Neural cell (in vitro differentiated cells): ENCODE results near the gene SCAMP5. TPM values are rescaled to one million over a fixed set of nuclear protein-coding genes. Genes with fewer than 3 reads are reported as not detected.

Experiments
- H2AFZ ChIP-seq: fragments of 200-600, 300-800 bp; sonication (generic), shearing (Covaris generic); 2 replicates; pipeline ENCODE4 v1.6.0; 2014; ENCODE audit warnings: low read depth, mild to moderate bottlenecking, antibody characterized with exemption, low read length, moderate library complexity
- H3F3A ChIP-seq: fragments of 200-600 bp; shearing (Covaris generic); 2 replicates; pipeline ENCODE4 v1.6.1; 2016; ENCODE audit warnings: mild to moderate bottlenecking, moderate library complexity, mixed read lengths, antibody characterized with exemption, low read length; ENCODE audit not compliant: insufficient read depth, poor library complexity, severe bottlenecking
- H3K27ac ChIP-seq: fragments of 200-600, 300-800 bp; sonication (generic), shearing (Covaris generic); 2 replicates; pipeline ENCODE4 v1.5.1; 2014; ENCODE audit warnings: mild to moderate bottlenecking, low read length, moderate library complexity
- H3K27me3 ChIP-seq: fragments of 300-800, 200-600 bp; sonication (generic), shearing (Covaris generic); 2 replicates; pipeline ENCODE4 v1.6.0; 2014; ENCODE audit warnings: mild to moderate bottlenecking, low read depth, low read length, moderate library complexity; ENCODE audit not compliant: insufficient read depth
- H3K36me3 ChIP-seq: fragments of 300-800, 200-600 bp; sonication (generic), shearing (Covaris generic); 2 replicates; pipeline ENCODE4 v1.5.1; 2014; ENCODE audit warnings: mild to moderate bottlenecking, antibody characterized with exemption, low read length, moderate library complexity; ENCODE audit not compliant: insufficient read depth
- H3K4me2 ChIP-seq: fragments of 300-800, 200-600 bp; sonication (generic), shearing (Covaris generic); 2 replicates; pipeline ENCODE4 v1.6.0; 2014; ENCODE audit warnings: mild to moderate bottlenecking, low read length
- H3K4me3 ChIP-seq: fragments of 300-800, 200-600 bp; sonication (generic), shearing (Covaris generic); 2 replicates; pipeline ENCODE4 v1.5.1; 2014; ENCODE audit warnings: mild to moderate bottlenecking, low read length, moderate library complexity
- H3K79me2 ChIP-seq: fragments of 200-600 bp; shearing (Covaris generic); replicated peaks from 2 replicates; pipeline ENCODE4 v1.6.0; 2014; ENCODE audit warnings: mild to moderate bottlenecking, low read length, moderate library complexity; ENCODE audit not compliant: insufficient read depth
- H3K9ac ChIP-seq: fragments of 300-800, 200-600 bp; sonication (generic), shearing (Covaris generic); 2 replicates; pipeline ENCODE4 v1.6.1; 2016; ENCODE audit warnings: mild to moderate bottlenecking, low read length, mixed read lengths
- H3K9me2 ChIP-seq: fragments of 200-600 bp; shearing (Covaris generic); 2 replicates; pipeline ENCODE4 v1.6.1; 2016; ENCODE audit warnings: mild to moderate bottlenecking, low read length, mixed read lengths; ENCODE audit not compliant: insufficient read depth
- H3K9me3 ChIP-seq: fragments of 200-600, 300-800 bp; sonication (generic), shearing (Covaris generic); 2 replicates; pipeline ENCODE4 v1.6.1; 2016; ENCODE audit warnings: mild to moderate bottlenecking, mixed run types, low read length, moderate library complexity, mixed read lengths
- H4K20me1 ChIP-seq: fragments of 200-600 bp; shearing (Covaris generic); 2 replicates; pipeline ENCODE4 v1.6.1; 2016; ENCODE audit warnings: mild to moderate bottlenecking, mixed run types; ENCODE audit not compliant: insufficient read depth
- EP300 ChIP-seq: fragments of 450-650 bp; conservative IDR thresholded peaks from 2 replicates; pipeline ENCODE4 v1.6.1; 2014; ENCODE audit warnings: antibody characterized with exemption, mild to moderate bottlenecking, moderate library complexity; ENCODE audit not compliant: poor library complexity, severe bottlenecking
- EZH2 ChIP-seq: fragments of 200-600, 300-800 bp; shearing (Covaris generic), sonication (generic); IDR thresholded peaks from 2 replicates; pipeline ENCODE4 v1.6.1; 2014; ENCODE audit warnings: antibody characterized with exemption, low read length, borderline replicate concordance, mild to moderate bottlenecking; ENCODE audit not compliant: insufficient read depth, poor library complexity, severe bottlenecking
- MXI1 ChIP-seq: fragments of 450-650 bp; conservative IDR thresholded peaks from 2 replicates; pipeline ENCODE4 v1.6.1; 2014; ENCODE audit warnings: antibody characterized with exemption, mild to moderate bottlenecking; ENCODE audit not compliant: poor library complexity, severe bottlenecking
- POLR2AphosphoS5 ChIP-seq: IDR thresholded peaks from 2 replicates; pipeline ENCODE4 v1.6.1; 2012
- RAD21 ChIP-seq: fragments of 450-650 bp; conservative IDR thresholded peaks from 2 replicates; pipeline ENCODE4 v1.6.1; 2014; ENCODE audit warnings: antibody characterized with exemption, mild to moderate bottlenecking, moderate library complexity
- SMC3 ChIP-seq: fragments of 450-650 bp; conservative IDR thresholded peaks from 2 replicates; pipeline ENCODE4 v1.6.1; 2014; ENCODE audit warnings: antibody characterized with exemption, mild to moderate bottlenecking, moderate library complexity; ENCODE audit not compliant: poor library complexity
- TAF1 ChIP-seq: IDR thresholded peaks from 2 replicates; pipeline ENCODE4 v1.6.1; 2012; ENCODE audit warnings: low read depth
- polyA plus RNA-seq: library from polyadenylated mRNA; depleted of rRNA; stranded (reverse); fragments of >200 nt; gene quantifications from 2 replicates; pipeline ENCODE4 v1.2.3, GENCODE V29; 2014
- TF ChIP-seq, protein P1 (sequence below): IDR thresholded peaks from 2 replicates; pipeline ENCODE4 v1.6.1; 2012; ENCODE audit warnings: borderline replicate concordance
- TF ChIP-seq, protein P2 (sequence below): fragments of 450-650 bp; IDR thresholded peaks from 2 replicates; pipeline ENCODE4 v1.5.1; 2014; ENCODE audit warnings: antibody characterized with exemption, mild to moderate bottlenecking, moderate library complexity; ENCODE audit not compliant: poor library complexity, severe bottlenecking

The SCAMP5 gene
- polyA plus RNA-seq, 1 donor from 2014 or later, result 92.5 TPM

DNA sequence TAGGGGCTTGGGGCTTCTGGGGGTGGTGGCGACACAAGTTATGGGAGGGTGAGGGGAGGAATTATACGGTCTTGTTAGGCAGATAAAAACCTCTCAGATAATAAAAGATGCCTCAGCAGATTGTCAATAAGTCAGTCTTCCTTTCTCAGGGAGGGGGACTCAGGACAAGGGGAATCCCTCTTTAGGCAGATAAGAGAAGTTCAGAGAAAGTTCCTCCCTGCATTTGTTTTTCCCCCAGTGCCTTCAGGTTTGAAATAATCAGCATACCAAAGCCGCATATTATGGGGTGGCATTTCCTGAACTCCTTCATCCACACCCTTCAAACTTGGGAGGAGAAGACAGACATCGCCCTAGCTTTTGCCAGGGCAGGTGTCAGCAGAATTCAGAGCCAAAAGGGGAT, 36.5 kb downstream of the SCAMP5 start:
- Histone ChIP-seq H3K27me3 (no peaks in the 10 kb centered on the region), H3F3A (no peaks in the 10 kb centered on the region), H3K9me2 (no peaks in the 10 kb centered on the region), H3K79me2 (no peaks in the 10 kb centered on the region), H3K36me3 (no peaks in the 10 kb centered on the region), H4K20me1 (no peaks in the 10 kb centered on the region), H3K9me3 (no peaks in the 10 kb centered on the region), H3K4me2 (no peak overlapping the region), H3K4me3 (no peak overlapping the region), H3K27ac (no peak overlapping the region), H3K9ac (no peak overlapping the region), H2AFZ (no peak overlapping the region)
- TF ChIP-seq SMC3, result no peak
- no peak for TF ChIP-seq MXI1
- TF ChIP-seq, protein P1, sequence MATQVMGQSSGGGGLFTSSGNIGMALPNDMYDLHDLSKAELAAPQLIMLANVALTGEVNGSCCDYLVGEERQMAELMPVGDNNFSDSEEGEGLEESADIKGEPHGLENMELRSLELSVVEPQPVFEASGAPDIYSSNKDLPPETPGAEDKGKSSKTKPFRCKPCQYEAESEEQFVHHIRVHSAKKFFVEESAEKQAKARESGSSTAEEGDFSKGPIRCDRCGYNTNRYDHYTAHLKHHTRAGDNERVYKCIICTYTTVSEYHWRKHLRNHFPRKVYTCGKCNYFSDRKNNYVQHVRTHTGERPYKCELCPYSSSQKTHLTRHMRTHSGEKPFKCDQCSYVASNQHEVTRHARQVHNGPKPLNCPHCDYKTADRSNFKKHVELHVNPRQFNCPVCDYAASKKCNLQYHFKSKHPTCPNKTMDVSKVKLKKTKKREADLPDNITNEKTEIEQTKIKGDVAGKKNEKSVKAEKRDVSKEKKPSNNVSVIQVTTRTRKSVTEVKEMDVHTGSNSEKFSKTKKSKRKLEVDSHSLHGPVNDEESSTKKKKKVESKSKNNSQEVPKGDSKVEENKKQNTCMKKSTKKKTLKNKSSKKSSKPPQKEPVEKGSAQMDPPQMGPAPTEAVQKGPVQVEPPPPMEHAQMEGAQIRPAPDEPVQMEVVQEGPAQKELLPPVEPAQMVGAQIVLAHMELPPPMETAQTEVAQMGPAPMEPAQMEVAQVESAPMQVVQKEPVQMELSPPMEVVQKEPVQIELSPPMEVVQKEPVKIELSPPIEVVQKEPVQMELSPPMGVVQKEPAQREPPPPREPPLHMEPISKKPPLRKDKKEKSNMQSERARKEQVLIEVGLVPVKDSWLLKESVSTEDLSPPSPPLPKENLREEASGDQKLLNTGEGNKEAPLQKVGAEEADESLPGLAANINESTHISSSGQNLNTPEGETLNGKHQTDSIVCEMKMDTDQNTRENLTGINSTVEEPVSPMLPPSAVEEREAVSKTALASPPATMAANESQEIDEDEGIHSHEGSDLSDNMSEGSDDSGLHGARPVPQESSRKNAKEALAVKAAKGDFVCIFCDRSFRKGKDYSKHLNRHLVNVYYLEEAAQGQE, result no peak
- TF ChIP-seq TAF1, result no peak
- no peak for TF ChIP-seq EZH2
- TF ChIP-seq EP300, result no peak
- TF ChIP-seq, protein P2, sequence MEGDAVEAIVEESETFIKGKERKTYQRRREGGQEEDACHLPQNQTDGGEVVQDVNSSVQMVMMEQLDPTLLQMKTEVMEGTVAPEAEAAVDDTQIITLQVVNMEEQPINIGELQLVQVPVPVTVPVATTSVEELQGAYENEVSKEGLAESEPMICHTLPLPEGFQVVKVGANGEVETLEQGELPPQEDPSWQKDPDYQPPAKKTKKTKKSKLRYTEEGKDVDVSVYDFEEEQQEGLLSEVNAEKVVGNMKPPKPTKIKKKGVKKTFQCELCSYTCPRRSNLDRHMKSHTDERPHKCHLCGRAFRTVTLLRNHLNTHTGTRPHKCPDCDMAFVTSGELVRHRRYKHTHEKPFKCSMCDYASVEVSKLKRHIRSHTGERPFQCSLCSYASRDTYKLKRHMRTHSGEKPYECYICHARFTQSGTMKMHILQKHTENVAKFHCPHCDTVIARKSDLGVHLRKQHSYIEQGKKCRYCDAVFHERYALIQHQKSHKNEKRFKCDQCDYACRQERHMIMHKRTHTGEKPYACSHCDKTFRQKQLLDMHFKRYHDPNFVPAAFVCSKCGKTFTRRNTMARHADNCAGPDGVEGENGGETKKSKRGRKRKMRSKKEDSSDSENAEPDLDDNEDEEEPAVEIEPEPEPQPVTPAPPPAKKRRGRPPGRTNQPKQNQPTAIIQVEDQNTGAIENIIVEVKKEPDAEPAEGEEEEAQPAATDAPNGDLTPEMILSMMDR, result no peak
- no peak for TF ChIP-seq POLR2AphosphoS5
- TF ChIP-seq RAD21, result no peak

DNA sequence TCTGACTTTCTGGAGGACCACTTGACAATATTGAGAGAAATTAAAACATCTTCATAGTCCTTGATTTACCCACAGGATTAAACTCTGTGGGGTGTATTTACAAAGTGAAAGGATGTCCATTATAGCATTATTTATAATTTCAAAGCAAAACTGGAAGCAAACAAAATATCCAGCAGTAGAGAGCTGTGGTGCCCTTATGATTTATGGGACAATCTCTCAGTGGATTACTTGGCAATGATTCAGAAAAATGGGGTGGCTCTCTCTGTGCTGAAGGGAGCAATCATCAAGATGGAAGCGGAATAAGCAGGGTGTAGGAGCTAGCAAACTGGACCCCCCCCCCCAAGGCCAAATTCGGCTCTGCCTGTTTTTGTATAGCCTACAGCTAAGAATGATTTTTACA, 37.0 kb downstream of the SCAMP5 start:
- Histone ChIP-seq H3K4me2 (no peak overlapping the region), H4K20me1 (no peaks in the 10 kb centered on the region), H3K27ac (no peak overlapping the region), H3F3A (no peaks in the 10 kb centered on the region), H3K9ac (no peak overlapping the region), H2AFZ (no peak overlapping the region), H3K4me3 (no peak overlapping the region), H3K79me2 (no peaks in the 10 kb centered on the region), H3K36me3 (no peaks in the 10 kb centered on the region), H3K9me2 (no peaks in the 10 kb centered on the region), H3K9me3 (no peaks in the 10 kb centered on the region), H3K27me3 (no peaks in the 10 kb centered on the region)
- TF ChIP-seq TAF1, result no peak
- no peak for TF ChIP-seq MXI1
- TF ChIP-seq RAD21, result no peak
- no peak for TF ChIP-seq EZH2

DNA sequence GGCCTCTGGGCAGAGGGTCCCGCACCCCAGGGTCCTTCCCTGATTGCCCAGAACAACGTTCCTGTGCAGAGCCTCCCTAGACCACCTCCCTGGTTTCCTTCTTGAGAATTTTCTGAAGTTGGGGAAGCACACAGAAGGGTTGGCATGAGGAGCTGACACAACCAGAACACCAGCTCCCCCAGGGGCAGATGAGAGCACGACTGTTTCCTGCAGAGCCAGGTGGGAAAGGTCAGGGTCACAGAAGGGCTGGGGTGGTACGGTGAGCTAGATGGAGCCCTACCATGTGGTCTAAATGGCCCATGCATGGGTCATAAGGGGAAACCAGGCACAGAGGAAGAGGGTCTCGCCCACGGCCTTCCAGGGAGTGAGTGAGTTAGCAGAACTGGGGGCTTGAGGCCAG, 38.4 kb downstream of the SCAMP5 start:
- H2AFZ ChIP-seq, result no peak overlapping the region
- TF ChIP-seq, protein P1, result no peak
- TF ChIP-seq POLR2AphosphoS5 (no peak), MXI1 (no peak), EP300 (no peak), EZH2 (no peak), SMC3 (no peak), TAF1 (no peak), RAD21 (no peak)
- TF ChIP-seq, protein P2, result no peak
- H3K79me2 ChIP-seq, result no peaks in the 10 kb centered on the region
- no peaks in the 10 kb centered on the region for H3K9me3 ChIP-seq
- H3K4me2 ChIP-seq, result no peak overlapping the region
- no peak overlapping the region for H3K9ac ChIP-seq
- H3K4me3 ChIP-seq, result no peak overlapping the region
- H3K36me3 ChIP-seq, result no peaks in the 10 kb centered on the region
- H3K27ac ChIP-seq, result no peak overlapping the region
- no peaks in the 10 kb centered on the region for H3F3A ChIP-seq
- no peaks in the 10 kb centered on the region for H4K20me1 ChIP-seq
- no peaks in the 10 kb centered on the region for H3K27me3 ChIP-seq
- no peaks in the 10 kb centered on the region for H3K9me2 ChIP-seq
